ENCODE data around the gene PTPRC. TPM values are rescaled to one million over a fixed set of nuclear protein-coding genes. Genes with fewer than 3 reads are reported as not detected.

Gene PTPRC
- total and polyA plus RNA-seq, 7 donors = 0.42 to 7.0 (median 3.9) TPM

- DNase-seq = no peak
- Histone ChIP-seq H3K36me3 (ENCODE audit: insufficient read depth in 1 of 2, low read depth in 1 of 2) (no peaks in the 10 kb centered on the region), H3K4me3 (no peak overlapping the region), H3K4me1 (no peaks in the 10 kb centered on the region), H3K9me3 (no peaks in the 10 kb centered on the region), H3K27me3 (ENCODE audit: insufficient read depth in 3 of 3, low read length in 2 of 3) (no peaks in the 10 kb centered on the region), H3K27ac (no peak overlapping the region)
- TF ChIP-seq CTCF (IDR thresholded peaks at IDR 0.05) = no peak
- intact Hi-C loops (cut with DNase I) = no loop called here
- no peak for ATAC-seq
Observed at GRCh38 chr1:198723127-198723526, 84.3 kb downstream of the PTPRC start.

GRCh38 chr1:198725090-198725489 is 86.2 kb downstream of the PTPRC start:
- Histone ChIP-seq H3K4me1 (no peaks in the 10 kb centered on the region), H3K27me3 (ENCODE audit: insufficient read depth in 3 of 3, low read length in 2 of 3) (no peaks in the 10 kb centered on the region), H3K9me3 (no peaks in the 10 kb centered on the region), H3K27ac (no peak overlapping the region), H3K4me3 (no peak overlapping the region), H3K36me3 (ENCODE audit: insufficient read depth in 1 of 2, low read depth in 1 of 2) (no peaks in the 10 kb centered on the region)
- no peak for TF ChIP-seq CTCF (IDR thresholded peaks at IDR 0.05)
- intact Hi-C loops (cut with DNase I) = no loop called here
- DNase-seq (no peak), ATAC-seq (no peak)

GRCh38 chr1:198726455-198726854 is 87.6 kb downstream of the PTPRC start:
- H3K27me3 ChIP-seq (ENCODE audit: insufficient read depth in 3 of 3, low read length in 2 of 3) = no peaks in the 10 kb centered on the region
- H3K9me3 ChIP-seq = no peaks in the 10 kb centered on the region
- DNase-seq (no peak), ATAC-seq (no peak)
- no peak for TF ChIP-seq CTCF (IDR thresholded peaks at IDR 0.05)
- H3K36me3 ChIP-seq (ENCODE audit: insufficient read depth in 1 of 2, low read depth in 1 of 2) = no peaks in the 10 kb centered on the region
- intact Hi-C loops (cut with DNase I) = no loop called here
- H3K27ac ChIP-seq = no peak overlapping the region
- no peak overlapping the region for H3K4me3 ChIP-seq
- no peaks in the 10 kb centered on the region for H3K4me1 ChIP-seq

- ATAC-seq (no peak), DNase-seq (no peak)
- TF ChIP-seq CTCF (IDR thresholded peaks at IDR 0.05) = no peak
- H3K4me1 ChIP-seq = no peaks in the 10 kb centered on the region
- H3K4me3 ChIP-seq = no peak overlapping the region
- 87 to 92% (median 91%) methylated on average over 5 of the region's 5 CpGs for WGBS, 3 donors
- no peak overlapping the region for H3K27ac ChIP-seq
- H3K27me3 ChIP-seq (ENCODE audit: insufficient read depth in 3 of 3, low read length in 2 of 3) = no peaks in the 10 kb centered on the region
- no peaks in the 10 kb centered on the region for H3K36me3 ChIP-seq (ENCODE audit: insufficient read depth in 1 of 2, low read depth in 1 of 2)
- H3K9me3 ChIP-seq = no peaks in the 10 kb centered on the region
- intact Hi-C loops (cut with DNase I) = no loop called here
Observed at GRCh38 chr1:198729195-198729863, 90.5 kb downstream of the PTPRC start.

GRCh38 chr1:198730952-198731351 is 92.1 kb downstream of the PTPRC start:
- no peaks in the 10 kb centered on the region for H3K9me3 ChIP-seq
- no peaks in the 10 kb centered on the region for H3K27me3 ChIP-seq (ENCODE audit: insufficient read depth in 3 of 3, low read length in 2 of 3)
- no peaks in the 10 kb centered on the region for H3K4me1 ChIP-seq
- intact Hi-C loops (cut with DNase I) = no loop called here
- no peak overlapping the region for H3K4me3 ChIP-seq
- no peak overlapping the region for H3K27ac ChIP-seq
- DNase-seq (no peak), ATAC-seq (no peak)
- no peaks in the 10 kb centered on the region for H3K36me3 ChIP-seq (ENCODE audit: insufficient read depth in 1 of 2, low read depth in 1 of 2)
- TF ChIP-seq CTCF (IDR thresholded peaks at IDR 0.05) = no peak
- 88 to 94% (median 89%) methylated on average over 2 of the region's 2 CpGs for WGBS, 3 donors

All from psoas muscle (tissue), 8 donors.